ENCODE measurements around the gene ASMT.
"Not testable (repeated sequence)": the region's sequence is repeated elsewhere in the genome, so short reads cannot be mapped to it uniquely, and the experiment has no call there.

ASMT gene, protein sequence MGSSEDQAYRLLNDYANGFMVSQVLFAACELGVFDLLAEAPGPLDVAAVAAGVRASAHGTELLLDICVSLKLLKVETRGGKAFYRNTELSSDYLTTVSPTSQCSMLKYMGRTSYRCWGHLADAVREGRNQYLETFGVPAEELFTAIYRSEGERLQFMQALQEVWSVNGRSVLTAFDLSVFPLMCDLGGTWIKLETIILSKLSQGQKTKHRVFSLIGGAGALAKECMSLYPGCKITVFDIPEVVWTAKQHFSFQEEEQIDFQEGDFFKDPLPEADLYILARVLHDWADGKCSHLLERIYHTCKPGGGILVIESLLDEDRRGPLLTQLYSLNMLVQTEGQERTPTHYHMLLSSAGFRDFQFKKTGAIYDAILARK

DNA sequence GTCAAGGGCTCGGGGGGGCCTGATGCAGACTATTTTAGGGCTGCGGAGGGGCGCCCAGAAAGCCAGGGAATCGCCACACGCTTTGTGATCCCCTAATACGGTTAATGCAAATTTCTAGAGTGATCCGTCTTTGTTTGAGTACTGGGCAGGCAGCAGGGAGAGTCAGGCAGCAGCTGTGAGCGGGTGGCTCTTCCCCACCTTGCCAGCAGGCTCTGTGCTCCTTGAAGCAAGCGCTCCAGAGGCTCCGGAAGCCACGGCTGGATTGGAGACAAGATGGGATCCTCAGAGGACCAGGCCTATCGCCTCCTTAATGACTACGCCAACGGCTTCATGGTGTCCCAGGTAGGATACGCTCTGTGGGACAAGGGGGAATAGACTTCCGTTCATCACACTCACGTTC is at the start of gene ASMT:
Gene ASMT, plus strand, starts transcription at position 133 of the 400 bp plus-strand sequence. Its CDS starts 141 bp downstream, at position 274.
- no peak for DNase-seq

DNA sequence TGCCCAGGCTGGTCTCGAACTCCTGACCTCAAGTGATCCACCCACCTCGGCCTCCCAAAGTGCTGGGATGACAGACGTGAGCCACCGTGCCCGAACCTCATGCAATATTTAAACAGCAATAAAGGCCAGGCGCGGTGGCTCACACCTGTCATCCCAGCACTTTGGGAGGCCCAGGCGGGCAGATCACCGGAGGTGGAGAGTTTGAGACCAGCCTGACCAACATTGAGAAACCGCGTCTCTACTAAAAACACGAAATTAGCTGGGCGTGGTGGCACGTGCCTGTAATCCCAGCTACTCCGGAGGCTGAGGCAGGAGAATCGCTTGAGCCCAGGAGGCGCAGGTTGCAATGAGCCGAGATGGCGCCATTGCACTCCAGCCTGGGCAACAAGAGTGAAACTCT is 40.7 kb upstream of the ASMT start:
- not testable (repeated sequence) for DNase-seq

DNA sequence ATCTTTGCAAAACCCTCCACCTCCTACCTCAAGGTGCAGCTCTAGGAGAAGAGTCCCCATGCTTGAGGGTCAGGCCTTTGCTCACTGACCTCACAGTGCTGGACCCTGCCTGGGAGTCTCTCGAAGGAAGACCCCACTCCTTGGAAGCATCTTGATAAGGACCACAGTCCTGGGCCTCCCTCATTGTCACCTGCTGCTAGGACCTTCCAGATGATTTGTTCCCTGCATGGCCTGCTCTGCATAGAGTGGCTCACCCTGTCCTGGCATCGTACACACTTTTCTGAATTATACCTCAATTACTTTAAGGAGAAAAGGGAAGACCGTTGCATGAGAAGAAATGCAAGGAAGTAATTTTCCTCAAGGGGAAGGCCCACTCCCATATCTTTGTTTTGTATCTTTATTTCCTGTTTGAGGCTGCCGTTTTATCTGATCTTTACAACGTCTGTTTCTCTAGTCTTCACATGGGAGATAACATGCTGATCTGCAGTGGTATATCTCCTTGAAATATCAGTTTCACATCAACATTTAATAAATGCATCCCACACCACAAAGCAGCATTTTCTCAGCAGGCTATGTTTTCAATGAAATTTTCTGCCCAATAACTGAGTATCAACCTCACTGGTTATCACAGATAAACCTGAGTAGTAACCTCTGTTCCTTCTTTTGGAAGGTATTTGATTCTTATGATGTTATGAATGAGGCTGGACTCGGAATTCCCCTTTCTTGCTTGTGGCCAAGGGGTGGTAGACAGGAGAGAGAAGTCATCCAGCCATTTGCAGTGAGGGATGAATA is 38.5 kb upstream of the ASMT start:
- DNase-seq, result no peak

DNA sequence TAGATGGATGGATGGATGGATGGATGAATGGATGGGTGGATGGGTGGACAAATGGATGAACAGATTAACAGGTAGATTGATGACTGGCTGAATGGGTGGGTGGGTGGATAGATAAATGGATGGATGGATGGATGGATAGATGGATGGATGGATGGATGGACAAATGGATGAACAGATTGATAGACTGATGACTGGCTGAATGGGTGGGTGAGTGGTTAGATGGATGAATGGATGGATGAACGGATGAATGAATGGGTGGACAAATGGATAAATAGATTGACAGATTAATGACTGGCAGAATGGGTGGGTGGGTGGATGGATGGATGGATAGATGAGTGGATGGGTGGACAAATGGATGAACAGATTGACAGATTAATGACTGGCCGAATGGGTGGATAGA is 37.0 kb upstream of the ASMT start:
- no peak for DNase-seq

DNA sequence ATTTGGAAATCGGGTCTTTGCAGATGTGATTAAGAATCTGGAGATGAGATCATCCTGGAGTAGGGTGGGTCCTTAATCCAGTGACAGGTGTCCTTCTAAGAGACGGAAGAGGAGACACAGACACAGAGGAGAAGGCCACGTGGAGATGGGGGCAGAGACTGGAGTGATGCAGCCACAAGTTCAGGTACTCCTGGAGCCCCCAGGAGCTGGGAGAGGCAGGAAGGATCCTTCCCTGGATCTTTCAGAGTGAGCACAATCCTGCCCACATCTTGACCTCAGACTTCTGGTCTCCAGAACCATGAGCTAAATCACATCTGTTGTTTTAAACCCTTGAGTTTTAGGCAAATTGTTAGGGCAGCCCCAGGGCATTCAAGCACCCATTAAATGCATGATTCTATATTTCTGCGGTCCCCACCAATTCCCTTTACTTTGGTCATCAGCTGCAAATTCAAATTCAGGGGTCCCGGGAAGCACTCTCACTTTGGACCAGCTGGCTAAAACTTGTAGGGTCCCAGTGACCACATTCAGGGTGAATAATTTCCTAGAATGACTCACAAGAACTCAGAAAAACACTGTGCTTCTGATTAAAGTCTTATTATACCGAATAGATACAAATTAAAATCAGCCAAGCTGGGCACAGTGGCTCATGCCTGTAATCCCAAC is 36.2 kb upstream of the ASMT start:
- DNase-seq, result no peak

DNA sequence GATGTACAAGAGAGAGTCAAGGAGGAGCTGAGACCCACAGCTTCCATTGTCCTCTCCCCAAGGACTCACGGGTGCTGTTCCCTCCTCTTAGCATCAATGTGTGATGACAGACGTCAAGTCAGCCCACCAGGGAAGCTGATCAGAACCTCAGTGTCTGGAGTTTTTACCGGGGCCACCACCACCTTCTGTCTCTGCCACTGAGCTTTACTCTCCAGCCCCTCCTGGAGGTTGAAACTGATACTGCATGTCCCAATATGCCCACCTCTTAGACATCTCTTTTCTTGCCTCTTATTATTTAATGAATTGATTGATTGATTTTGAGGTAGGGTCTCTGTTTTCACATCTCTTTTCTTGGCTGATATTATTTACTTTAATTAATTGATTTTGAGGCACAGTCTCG is 33.7 kb upstream of the ASMT start:
- DNase-seq, result peak; percentile 87

DNA sequence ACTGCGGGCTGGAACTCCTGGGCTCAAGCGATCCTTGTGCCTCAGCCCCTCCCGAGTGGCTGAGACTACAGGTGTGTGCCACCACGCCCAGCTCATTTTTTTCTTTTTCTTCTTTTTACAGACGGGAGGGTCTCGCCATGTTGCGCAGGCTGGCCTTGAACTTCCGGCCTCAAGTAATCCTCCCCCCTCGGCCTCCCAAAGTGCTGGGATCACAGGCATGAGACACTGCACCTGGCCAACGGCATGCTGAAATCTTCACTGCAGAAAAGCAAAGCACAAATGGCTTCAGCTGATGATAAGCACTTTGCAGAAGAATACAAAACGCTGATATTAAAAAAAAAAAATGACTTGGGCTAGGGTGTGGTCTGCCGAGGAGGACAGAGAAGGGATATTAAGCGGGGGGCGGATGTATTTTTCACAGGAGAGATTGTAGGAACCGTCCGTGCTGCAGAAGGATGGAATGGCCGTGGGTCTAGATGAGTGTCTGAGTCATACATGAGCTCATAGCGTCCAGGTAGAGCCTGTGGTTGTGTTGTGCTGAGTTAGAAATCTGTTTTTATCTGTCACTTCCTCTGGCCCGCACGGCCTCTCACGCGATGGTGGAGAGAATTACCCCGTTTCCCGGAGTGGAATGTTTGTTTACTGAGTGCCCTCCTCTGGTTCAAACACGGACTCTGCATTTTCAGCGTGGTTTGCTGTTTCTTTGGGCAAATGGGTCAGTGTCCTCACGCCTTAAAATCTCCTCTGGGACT is 32.0 kb upstream of the ASMT start:
- DNase-seq, result peak; percentile 75

DNA sequence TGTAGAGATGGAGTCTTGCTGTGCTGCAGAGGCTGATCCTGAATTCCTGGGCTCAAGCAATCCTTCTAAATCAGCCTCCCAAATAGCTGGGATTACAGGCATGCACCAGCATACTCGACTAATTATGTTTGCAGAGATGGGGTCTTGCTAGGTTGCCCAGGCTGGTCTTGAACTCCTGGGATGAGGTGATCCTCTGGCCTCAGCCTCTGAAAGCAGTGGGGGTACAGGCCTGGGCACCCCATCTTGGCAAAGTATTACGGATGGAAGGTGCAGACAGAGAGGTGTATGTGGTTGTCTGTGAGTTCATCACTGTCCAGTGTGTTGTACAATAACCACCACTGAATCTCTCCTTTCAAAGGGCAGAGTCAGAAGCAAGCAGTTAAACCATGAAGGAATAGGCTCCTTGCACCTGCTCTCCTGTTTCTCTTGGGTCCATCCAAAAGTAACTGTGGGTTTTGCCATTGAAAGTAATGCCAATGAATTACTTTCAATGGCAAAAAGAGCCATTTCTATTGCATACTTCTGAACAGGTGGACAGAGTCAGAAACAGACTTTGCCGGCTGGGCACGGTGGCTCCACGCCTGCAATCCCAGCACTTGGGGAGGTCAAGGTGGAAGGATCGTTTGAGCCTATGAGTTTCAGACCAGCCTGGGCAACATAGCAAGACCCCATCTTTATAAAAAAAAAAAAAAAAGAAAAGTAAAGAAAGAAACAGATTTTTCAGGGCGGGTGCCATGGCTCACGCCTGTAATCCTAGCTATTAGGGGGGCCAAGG is 30.4 kb upstream of the ASMT start:
- no peak for DNase-seq

DNA sequence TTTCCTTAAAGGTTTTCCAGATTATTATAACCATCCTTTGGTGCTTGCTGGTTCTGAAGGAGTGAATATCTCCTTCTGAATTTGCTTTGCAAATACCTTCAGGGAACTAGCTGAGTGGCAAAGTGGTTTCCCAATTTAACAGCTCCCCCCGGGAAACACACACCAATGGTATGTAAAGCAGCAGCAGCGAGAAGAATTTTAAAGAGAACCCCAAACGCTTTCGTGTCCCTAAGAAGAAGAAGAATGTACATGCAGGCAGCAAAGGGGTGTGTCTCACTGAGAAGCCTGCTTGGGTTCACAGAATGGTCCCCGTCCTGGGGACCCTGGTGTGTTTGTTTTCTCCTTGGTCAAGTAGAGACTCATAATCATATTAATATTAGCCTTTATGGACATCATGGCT is 27.7 kb upstream of the ASMT start:
- DNase-seq, result no peak

DNA sequence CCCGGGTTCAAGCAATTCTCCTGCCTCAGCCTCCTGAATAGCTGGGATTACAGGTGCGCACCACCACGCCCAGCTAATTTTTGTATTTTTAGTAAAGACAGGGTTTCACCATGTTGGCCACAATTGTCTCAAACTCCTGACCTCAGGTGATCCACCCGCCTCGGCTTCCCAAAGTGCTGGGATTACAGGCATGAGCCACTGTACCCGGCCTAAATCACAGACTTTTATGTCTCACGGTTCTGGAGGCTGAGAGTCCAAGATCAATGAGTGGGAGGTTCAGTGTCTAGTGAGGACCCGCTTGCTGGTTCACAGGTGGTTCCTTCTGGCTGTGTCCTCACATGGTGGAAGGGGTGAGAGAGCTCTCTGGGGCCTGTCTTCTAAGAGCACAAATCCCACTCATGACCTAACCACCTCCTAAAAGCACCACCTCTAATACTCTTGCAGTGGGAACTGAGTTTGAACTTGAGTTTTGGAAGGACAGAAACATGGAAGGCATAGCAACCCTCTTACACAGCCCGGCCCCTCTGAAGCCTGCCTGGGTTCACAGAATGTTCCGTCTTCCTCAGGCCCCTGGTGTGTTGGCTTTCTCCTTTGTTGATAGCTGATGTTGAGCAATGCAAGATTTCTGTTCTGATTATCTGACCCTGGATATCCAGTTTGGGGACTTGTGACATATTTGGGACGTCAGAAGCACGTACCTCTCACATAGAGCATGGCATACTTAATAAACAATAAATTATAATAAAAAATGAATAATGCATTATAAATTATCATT is 25.3 kb upstream of the ASMT start:
- DNase-seq, result no peak

DNA sequence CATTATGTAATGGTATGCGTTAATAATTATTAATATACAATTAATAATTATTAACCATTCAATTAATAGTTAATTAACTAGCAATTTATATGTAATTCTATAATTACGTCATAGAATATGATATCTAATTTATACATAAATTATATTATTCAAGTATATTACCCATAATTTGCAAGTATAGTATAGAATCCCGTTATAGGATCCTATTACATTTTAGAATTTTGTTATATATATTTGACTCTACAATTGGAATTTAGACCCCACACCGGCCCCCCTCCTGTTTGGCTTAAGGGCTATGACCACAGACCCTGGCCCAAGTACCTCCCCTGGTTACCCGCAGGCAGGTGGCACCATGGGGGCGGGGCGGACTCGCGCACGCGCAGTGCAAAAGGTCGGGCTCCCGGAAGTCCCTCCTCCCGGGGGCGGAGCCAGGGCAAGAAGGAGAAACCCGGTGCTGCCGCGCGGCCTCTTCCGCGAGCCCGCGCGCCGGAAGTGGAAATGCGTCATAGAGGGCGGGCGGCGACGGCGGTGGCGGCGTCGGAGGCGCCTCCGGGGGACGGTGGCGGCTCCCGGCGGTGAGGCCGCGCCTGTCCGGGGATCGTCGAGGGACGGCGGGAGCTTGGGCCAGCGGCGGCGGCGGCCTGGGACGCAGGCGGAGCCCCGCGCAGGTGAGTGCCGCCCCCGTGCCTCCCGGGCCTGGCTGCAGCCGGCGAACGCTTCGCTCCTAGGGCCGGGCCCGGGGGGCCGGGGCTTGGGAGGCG is 23.6 kb upstream of the ASMT start, which contains the start of gene AKAP17A:
Gene AKAP17A, plus strand, starts transcription at position 503 of the 761 bp plus-strand sequence. CDS start 1,859 bp downstream, outside the sequence.
- peak; percentile 98 for DNase-seq

DNA sequence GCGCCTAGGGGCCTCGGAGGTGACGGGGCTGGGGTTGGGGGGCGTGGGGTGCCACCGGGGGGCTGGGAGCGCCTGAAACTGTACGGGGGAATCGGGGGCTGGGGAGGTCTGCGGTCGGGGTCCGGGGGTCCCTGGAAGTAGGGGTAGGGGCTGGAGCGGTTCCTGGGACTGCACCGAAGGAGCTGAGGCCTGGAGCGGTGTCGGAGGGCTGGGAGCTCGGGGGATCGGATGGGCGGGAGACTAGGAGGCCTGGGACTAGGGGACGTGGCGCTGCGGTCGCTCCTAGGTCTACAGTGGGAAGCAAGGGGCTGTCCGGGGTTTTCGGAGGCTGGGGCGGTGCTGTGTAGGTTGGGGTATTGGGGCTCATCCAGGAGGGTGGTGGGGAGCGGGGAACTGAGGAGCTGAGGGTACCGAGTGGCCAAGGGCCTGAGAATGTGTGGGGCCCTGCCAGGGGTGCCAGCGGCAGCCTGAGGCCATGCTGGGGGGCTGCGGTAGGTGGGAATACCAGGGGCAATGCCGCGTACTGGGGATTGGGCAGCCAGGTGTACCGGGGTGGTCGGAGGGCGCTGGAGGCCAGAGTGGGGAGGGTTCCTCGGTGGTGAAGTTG is 22.9 kb upstream of the ASMT start:
- DNase-seq, result peak; percentile 33

DNA sequence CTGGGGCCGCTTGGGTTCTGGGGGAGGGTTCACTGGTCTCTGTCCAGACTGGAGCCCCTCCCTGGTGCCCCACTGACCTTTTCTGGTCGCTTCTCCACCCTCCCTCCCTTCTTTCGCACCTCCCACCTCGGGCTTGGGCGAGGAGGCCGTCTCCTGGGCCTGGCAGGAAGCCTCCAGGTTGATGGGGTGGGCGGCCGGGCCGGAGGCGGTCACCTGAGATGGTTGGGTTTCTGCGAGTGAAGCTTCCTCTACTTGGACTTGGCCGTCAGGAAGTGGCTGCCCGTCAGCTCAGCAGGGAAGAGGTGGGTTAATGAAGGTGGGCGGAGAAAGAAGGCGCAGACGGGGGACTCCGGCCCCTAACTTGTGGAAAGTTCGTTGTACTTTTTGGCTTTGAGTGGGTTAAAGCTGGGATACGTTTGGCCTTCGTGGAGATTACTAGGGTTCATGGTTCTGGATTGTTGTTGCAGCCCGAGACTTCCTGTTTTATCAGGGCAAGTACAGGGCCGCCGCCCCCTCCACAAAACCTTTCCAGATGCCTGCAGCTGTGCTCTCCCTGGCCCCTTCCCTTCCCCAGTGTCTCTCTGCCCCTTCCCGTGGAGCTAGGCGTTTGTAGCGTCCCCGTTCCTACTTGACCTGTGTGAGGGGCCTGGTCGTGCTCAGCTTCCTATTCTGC is 22.3 kb upstream of the ASMT start:
- DNase-seq, result peak; percentile 34

DNA sequence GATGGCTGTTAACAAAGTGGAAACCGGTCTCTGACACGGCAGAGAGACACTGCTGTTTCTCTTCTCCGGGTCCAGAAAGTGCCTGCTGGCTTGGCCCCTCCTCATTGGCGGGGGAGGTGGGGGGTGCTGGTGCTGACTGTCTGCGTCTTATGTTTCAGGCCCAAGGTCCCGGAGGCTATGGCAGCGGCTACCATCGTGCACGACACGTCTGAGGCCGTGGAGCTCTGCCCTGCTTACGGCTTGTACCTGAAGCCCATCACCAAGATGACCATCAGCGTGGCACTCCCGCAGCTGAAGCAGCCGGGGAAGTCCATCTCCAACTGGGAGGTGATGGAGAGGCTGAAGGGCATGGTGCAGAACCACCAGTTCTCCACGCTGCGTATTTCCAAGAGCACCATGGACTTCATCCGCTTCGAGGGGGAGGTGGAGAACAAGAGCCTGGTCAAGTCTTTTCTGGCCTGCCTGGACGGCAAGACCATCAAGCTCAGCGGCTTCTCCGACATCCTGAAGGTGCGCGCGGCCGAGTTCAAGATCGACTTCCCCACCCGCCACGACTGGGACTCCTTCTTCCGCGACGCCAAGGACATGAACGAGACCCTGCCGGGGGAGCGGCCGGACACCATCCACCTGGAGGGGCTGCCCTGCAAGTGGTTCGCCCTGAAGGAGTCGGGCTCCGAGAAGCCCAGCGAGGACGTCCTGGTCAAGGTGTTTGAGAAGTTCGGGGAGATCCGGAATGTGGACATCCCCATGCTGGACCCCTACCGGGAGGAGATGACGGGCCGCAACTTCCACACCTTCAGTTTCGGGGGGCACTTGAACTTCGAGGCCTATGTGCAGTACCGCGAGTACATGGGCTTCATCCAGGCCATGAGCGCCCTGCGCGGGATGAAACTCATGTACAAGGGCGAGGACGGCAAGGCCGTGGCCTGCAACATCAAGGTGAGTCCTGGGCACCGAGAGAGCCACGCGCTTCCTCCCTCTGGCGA is 21.3 kb upstream of the ASMT start:
- DNase-seq, result no peak

DNA sequence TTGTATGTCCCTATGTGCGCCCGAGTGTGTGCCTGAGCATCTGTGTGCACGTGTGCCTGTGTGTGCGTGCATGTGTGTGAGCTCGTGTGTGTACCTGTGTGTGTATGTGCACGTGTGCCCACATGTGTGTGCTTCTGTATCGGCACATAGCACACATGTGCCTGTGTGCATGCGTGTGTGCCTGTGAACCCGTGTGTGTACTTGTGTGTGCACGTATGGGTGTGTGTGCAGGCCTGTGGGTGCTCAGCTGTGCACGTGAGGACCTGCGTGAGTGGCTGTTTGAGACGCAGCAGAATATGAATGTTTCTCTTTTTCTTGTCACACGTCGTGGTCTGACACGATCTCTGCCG is 19.2 kb upstream of the ASMT start:
- DNase-seq, result no peak

DNA sequence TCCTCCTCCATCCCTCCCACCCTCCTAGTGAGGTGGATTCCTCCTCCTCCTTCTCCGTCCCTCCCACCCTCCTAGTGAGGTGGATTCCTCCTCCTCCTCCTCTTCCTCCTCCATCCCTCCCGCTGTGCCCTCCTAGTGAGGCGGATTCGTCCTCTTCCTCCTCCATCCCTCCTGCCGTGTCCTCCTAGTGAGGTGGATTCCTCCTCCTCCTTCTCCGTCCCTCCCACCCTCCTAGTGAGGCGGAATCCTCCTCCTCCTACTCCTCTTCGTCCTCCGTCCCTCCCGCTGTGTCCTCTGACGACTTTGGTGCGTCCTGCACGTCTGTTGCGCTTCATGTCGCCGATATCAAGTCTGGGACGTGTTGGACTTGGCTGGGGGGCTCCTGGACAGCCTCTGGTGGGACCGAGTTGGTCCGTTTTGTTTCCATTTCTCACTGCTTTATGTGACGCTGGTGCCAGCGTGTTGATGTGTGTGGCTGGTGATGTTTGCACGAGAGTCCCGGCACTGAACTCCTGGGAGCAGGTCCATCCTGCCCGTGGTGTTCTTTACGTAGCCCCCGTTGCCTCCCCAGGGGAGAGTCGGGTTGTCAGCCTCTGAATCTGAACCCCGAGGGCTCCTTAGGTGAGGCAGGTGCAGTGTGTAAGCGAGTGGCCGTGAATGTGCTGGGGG is 18.0 kb upstream of the ASMT start:
- DNase-seq, result no peak

DNA sequence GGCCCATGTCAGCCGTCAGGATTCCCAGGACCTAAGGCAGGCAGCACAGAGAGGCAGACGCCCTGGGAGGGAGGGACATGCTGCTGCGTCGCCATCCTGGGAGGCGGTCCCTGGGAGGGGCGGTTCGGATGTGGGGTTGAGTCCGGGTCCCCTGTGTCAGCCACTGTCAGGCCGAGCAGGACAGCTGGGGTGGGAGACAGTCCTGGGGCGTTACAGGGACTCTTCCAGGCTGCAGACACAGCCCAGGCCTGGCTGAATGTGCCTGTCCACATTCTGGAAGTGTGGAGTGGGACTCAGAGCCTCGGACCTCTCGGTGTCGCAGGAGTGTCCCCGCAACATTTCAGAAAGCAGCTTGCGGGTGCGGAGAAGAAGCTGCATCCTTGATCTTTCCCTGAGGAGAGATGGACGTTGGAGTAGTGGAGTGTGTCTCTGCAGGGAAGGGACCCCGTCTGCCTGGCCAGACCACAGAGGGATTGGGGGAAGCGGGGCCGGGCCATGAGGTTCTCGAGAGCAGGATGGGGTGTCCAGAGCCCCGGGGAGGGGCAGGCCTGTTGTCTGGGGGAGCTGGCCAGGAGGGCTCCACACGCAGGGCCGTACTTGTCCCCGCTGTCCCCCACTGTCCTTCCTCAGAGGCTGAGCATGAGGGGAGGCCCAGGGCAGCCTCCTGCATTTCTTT is 17.4 kb upstream of the ASMT start:
- DNase-seq, result no peak

Measured in stimulated activated CD4-positive, alpha-beta T cell treated with anti-CD3 and anti-CD28 coated beads, Interleukin-15, amount 100 ng/mL, for 24 hours (primary cell).